Measurements from ENCODE around the gene COL4A3. TPM values are rescaled to one million over a fixed set of nuclear protein-coding genes. Genes with fewer than 3 reads are reported as not detected.

Gene COL4A3
- total RNA-seq, 1 donor from 2014 or later = 1.5 TPM

GRCh38 chr2:227280895-227281294, 116.5 kb downstream of the COL4A3 start:
- Histone ChIP-seq H3K27ac (no peak overlapping the region), H3K9me3 (no peaks in the 10 kb centered on the region), H3K4me1 (no peaks in the 10 kb centered on the region), H3K36me3 (no peaks in the 10 kb centered on the region), H3K27me3 (no peaks in the 10 kb centered on the region), H3K4me3 (no peak overlapping the region)
- DNase-seq (ENCODE audit: extremely low spot score in 2 of 2) = no peak
- TF ChIP-seq POLR2A (IDR thresholded peaks at IDR 0.05) = no peak
- TF ChIP-seq POLR2AphosphoS5 (IDR thresholded peaks at IDR 0.05; ENCODE audit: insufficient read depth in 1 of 2, low read depth in 1 of 2) = no peak
- TF ChIP-seq CTCF (IDR thresholded peaks at IDR 0.05) = no peak
- intact Hi-C loops (cut with DNase I) = no loop called here

DNA sequence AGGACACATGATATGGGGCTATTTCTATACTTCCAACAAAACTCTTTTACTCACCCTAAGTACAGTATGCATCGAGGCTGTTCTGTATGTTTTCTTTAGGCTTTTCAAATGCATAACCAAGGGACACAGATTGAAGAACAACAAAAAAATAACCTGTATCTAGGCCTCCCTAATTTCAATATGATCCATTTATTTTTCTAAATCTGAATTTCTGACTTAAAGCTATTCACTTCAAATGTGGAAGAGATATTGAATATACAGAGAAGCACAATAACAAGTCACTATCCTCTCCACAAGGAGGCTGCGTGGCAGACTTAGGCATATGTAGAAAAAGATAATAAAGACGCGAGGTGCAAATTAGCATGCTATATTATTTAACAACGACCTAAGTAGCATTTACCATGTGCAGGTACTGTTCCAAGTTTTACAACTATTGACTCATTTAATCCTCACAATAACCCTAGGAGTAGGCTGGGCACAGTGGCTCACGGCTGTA, 121.4 kb downstream of the COL4A3 start:
- H3K27ac ChIP-seq = no peak overlapping the region
- H3K36me3 ChIP-seq = no peaks in the 10 kb centered on the region
- TF ChIP-seq POLR2A (IDR thresholded peaks at IDR 0.05) = no peak
- TF ChIP-seq POLR2AphosphoS5 (IDR thresholded peaks at IDR 0.05; ENCODE audit: insufficient read depth in 1 of 2, low read depth in 1 of 2) = no peak
- TF ChIP-seq CTCF (IDR thresholded peaks at IDR 0.05) = no peak
- no peaks in the 10 kb centered on the region for H3K9me3 ChIP-seq
- H3K4me3 ChIP-seq = no peak overlapping the region
- H3K4me1 ChIP-seq = peaks cover 5% of the 10 kb centered on the region
- DNase-seq (ENCODE audit: extremely low spot score in 2 of 2) = no peak
- intact Hi-C loops (cut with DNase I) = no loop called here
- H3K27me3 ChIP-seq = no peaks in the 10 kb centered on the region

DNA sequence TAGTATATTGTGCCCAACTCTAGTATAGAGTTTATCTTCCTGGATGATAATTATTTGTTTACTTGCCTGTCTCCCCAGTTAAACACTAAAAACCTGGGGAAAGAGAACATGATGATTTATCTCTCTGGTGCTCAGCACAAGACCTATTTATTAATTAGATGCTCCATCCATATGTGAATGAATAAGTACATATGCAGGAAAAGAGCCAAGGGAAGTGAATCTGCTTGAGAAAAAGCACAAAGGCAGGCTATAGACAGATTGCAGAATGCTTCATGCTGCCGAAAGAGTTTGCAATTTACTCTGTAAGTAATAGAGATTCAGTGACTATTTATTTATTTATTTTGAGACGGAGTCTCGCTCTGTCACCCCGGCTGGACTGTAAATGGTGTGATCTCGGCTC, 123.3 kb downstream of the COL4A3 start:
- no peaks in the 10 kb centered on the region for H3K9me3 ChIP-seq
- H3K4me1 ChIP-seq = peaks cover 5% of the 10 kb centered on the region
- no peaks in the 10 kb centered on the region for H3K36me3 ChIP-seq
- H3K4me3 ChIP-seq = no peak overlapping the region
- no peak for TF ChIP-seq POLR2AphosphoS5 (IDR thresholded peaks at IDR 0.05; ENCODE audit: insufficient read depth in 1 of 2, low read depth in 1 of 2)
- no peak for TF ChIP-seq CTCF (IDR thresholded peaks at IDR 0.05)
- no peak for TF ChIP-seq POLR2A (IDR thresholded peaks at IDR 0.05)
- intact Hi-C loops (cut with DNase I) = no loop called here
- H3K27ac ChIP-seq = no peak overlapping the region
- DNase-seq (ENCODE audit: extremely low spot score in 2 of 2) = no peak
- H3K27me3 ChIP-seq = no peaks in the 10 kb centered on the region

- DNase-seq (ENCODE audit: extremely low spot score in 2 of 2) = no peak
- intact Hi-C loops (cut with DNase I) = no loop called here
- Histone ChIP-seq H3K27me3 (no peaks in the 10 kb centered on the region), H3K27ac (no peak overlapping the region), H3K4me3 (no peak overlapping the region), H3K9me3 (no peaks in the 10 kb centered on the region), H3K4me1 (no peaks in the 10 kb centered on the region), H3K36me3 (no peaks in the 10 kb centered on the region)
- TF ChIP-seq CTCF (IDR thresholded peaks at IDR 0.05) (no peak), POLR2AphosphoS5 (IDR thresholded peaks at IDR 0.05; ENCODE audit: insufficient read depth in 1 of 2, low read depth in 1 of 2) (no peak), POLR2A (IDR thresholded peaks at IDR 0.05) (no peak)
These were observed 127.9 kb downstream of the COL4A3 start for GRCh38 chr2:227292314-227292713.

GRCh38 chr2:227293531-227293930, 129.1 kb downstream of the COL4A3 start:
- DNase-seq (ENCODE audit: extremely low spot score in 2 of 2) = no peak
- H3K4me3 ChIP-seq = no peak overlapping the region
- intact Hi-C loops (cut with DNase I) = no loop called here

More at GRCh38 chr2:227293531-227293930, 129.1 kb downstream of the COL4A3 start:
- no peaks in the 10 kb centered on the region for H3K9me3 ChIP-seq
- no peak overlapping the region for H3K27ac ChIP-seq
- H3K36me3 ChIP-seq = no peaks in the 10 kb centered on the region
- TF ChIP-seq POLR2AphosphoS5 (IDR thresholded peaks at IDR 0.05; ENCODE audit: insufficient read depth in 1 of 2, low read depth in 1 of 2) (no peak), CTCF (IDR thresholded peaks at IDR 0.05) (no peak), POLR2A (IDR thresholded peaks at IDR 0.05) (no peak)
- no peaks in the 10 kb centered on the region for H3K4me1 ChIP-seq
- H3K27me3 ChIP-seq = no peaks in the 10 kb centered on the region
